ENCODE data around the gene C4BPB. TPM values are rescaled to one million over a fixed set of nuclear protein-coding genes. Genes with fewer than 3 reads are reported as not detected.

C4BPB gene
- total and polyA plus RNA-seq, 2 donors from 2014 or later = 0.49 to 1.3 TPM

- H3K27me3 ChIP-seq (ENCODE audit: control insufficient read depth, insufficient read depth, low read length) = no peaks in the 10 kb centered on the region
- peaks cover 0 to 15% (median 15%) of the 10 kb centered on the region in 3 donors for H3K36me3 ChIP-seq (ENCODE audit: control insufficient read depth in 2 of 3, insufficient read depth in 3 of 3, low read length in 3 of 3)
- H3K4me3 ChIP-seq (ENCODE audit: low read length in 3 of 3) = no peak overlapping the region
- intact Hi-C loops (cut with DNase I) = loop anchor here (10.0 kb wide), 1 partner anchor 324 kb away; no protein-coding TSS in a partner anchor
- TF ChIP-seq CTCF (IDR thresholded peaks at IDR 0.05; ENCODE audit: borderline replicate concordance, extremely low read depth, insufficient read depth) = no peak
- DNase-seq (no peak), FAIRE-seq (no peak)
- H3K4me1 ChIP-seq (ENCODE audit: control insufficient read depth in 2 of 3, insufficient read depth in 2 of 3, low read depth in 1 of 3, low read length in 3 of 3) = no peaks in the 10 kb centered on the region
- no peak overlapping the region for H3K27ac ChIP-seq (ENCODE audit: low read depth in 2 of 2, low read length in 2 of 2)
- H3K9ac ChIP-seq (ENCODE audit: low read length in 3 of 3) = no peak overlapping the region
- H3K9me3 ChIP-seq (ENCODE audit: control insufficient read depth in 2 of 3, insufficient read depth in 1 of 3, low read length in 3 of 3) = no peaks in the 10 kb centered on the region
Measured at GRCh38 chr1:207081088-207081487, 7.6 kb upstream of the C4BPB start.

GRCh38 chr1:207081806-207082205 is 6.9 kb upstream of the C4BPB start:
- FAIRE-seq (no peak), DNase-seq (no peak)
- Histone ChIP-seq H3K9me3 (ENCODE audit: control insufficient read depth in 2 of 3, insufficient read depth in 1 of 3, low read length in 3 of 3) (no peaks in the 10 kb centered on the region), H3K36me3 (ENCODE audit: control insufficient read depth in 2 of 3, insufficient read depth in 3 of 3, low read length in 3 of 3) (peaks cover 0 to 15% (median 11%) of the 10 kb centered on the region in 3 donors), H3K4me1 (ENCODE audit: control insufficient read depth in 2 of 3, insufficient read depth in 2 of 3, low read depth in 1 of 3, low read length in 3 of 3) (no peaks in the 10 kb centered on the region), H3K9ac (ENCODE audit: low read length in 3 of 3) (no peak overlapping the region), H3K4me3 (ENCODE audit: low read length in 3 of 3) (no peak overlapping the region), H3K27ac (ENCODE audit: low read depth in 2 of 2, low read length in 2 of 2) (no peak overlapping the region), H3K27me3 (ENCODE audit: control insufficient read depth, insufficient read depth, low read length) (no peaks in the 10 kb centered on the region)
- intact Hi-C loops (cut with DNase I) = loop anchor here (10.0 kb wide), 1 partner anchor 323 kb away; no protein-coding TSS in a partner anchor
- TF ChIP-seq CTCF (IDR thresholded peaks at IDR 0.05; ENCODE audit: borderline replicate concordance, extremely low read depth, insufficient read depth) = no peak

GRCh38 chr1:207084232-207084631 is 4.4 kb upstream of the C4BPB start:
- no peak overlapping the region for H3K9ac ChIP-seq (ENCODE audit: low read length in 3 of 3)
- H3K27ac ChIP-seq (ENCODE audit: low read depth in 2 of 2, low read length in 2 of 2) = no peak overlapping the region
- peaks cover 0 to 11% (median 1%) of the 10 kb centered on the region in 3 donors for H3K36me3 ChIP-seq (ENCODE audit: control insufficient read depth in 2 of 3, insufficient read depth in 3 of 3, low read length in 3 of 3)
- peaks cover 0 to 4% (median 3%) of the 10 kb centered on the region in 3 donors for H3K4me1 ChIP-seq (ENCODE audit: control insufficient read depth in 2 of 3, insufficient read depth in 2 of 3, low read depth in 1 of 3, low read length in 3 of 3)
- H3K9me3 ChIP-seq (ENCODE audit: control insufficient read depth in 2 of 3, insufficient read depth in 1 of 3, low read length in 3 of 3) = no peaks in the 10 kb centered on the region
- intact Hi-C loops (cut with DNase I) = loop anchor here (10.0 kb wide), 1 partner anchor 321 kb away; no protein-coding TSS in a partner anchor
- no peaks in the 10 kb centered on the region for H3K27me3 ChIP-seq (ENCODE audit: control insufficient read depth, insufficient read depth, low read length)
- no peak for DNase-seq
- TF ChIP-seq CTCF (IDR thresholded peaks at IDR 0.05; ENCODE audit: borderline replicate concordance, extremely low read depth, insufficient read depth) = no peak
- no peak for FAIRE-seq
- H3K4me3 ChIP-seq (ENCODE audit: low read length in 3 of 3) = no peak overlapping the region

Data from kidney (tissue), 14 donors.